NCI-H82 (cell line): ENCODE results near the gene SELENBP1.

ENCODE experiments used
- DNase-seq: peaks from one replicate; lab custom pipeline; 2025; lab: John Stamatoyannopoulos, UW

The SELENBP1 gene

DNA sequence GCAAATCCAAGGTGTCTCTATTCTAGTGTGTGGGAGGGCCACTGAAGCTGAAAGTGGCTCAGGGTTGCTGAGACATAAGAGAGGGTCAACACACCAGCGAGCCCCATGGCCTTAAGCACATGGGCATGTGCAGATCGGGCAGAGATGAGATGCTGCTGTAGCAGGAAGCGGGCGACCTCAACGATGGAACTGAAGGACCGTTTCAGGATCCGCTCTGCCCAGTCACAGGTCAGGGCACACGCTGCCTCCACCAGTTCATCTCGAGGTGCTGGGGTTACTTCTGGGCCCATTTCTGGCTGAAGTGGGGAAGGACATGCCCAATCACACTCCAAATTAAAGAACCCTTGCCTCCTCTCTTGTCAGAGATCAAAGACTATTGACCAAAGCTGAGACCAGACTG, 28.9 kb downstream of the SELENBP1 start:
- DNase-seq: no peak

- DNase-seq: no peak
Observed at GRCh38 chr1:151342569-151342968, 29.9 kb downstream of the SELENBP1 start.

DNA sequence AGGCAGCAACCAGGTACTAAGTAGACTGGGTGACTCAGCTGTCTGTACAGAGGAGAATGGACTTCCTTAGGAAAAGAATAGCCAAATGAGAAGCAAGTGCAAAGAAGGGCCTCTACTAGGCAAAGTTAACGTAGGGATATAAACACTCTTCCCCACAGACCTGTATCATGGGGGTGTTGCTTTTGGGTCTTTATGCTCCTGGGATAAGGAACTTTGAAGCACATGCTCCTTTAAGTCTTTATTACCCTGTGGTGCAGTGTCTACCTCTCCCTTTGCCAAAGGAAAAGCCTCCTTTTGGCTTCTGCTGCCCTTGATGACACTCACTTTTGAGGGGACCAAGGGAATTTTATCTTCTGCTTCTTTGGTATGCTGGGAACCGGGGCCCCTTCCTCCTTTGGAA, 30.5 kb downstream of the SELENBP1 start:
- DNase-seq: no peak

GRCh38 chr1:151340870-151341754, 31.4 kb downstream of the SELENBP1 start:
- peak; percentile 96 for DNase-seq

DNA sequence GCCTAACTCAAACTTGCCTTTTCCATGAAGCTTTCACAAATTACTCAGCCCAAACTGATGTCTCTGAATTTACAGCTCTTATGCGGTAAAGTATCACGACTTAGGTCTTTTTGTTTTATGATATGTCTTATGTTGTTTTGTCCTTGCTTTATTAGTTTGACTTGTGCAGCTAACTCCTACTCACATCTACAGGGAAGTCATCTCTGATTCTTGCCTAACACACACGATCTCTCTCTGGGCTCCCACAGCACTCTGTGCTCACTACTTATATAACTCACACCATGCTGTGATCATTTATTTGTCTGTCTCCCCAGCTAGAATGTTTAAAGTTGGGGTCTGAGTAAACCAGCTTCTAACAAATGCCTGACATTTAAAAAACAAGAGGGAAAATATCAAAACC, 35.9 kb downstream of the SELENBP1 start:
- DNase-seq: no peak

DNA sequence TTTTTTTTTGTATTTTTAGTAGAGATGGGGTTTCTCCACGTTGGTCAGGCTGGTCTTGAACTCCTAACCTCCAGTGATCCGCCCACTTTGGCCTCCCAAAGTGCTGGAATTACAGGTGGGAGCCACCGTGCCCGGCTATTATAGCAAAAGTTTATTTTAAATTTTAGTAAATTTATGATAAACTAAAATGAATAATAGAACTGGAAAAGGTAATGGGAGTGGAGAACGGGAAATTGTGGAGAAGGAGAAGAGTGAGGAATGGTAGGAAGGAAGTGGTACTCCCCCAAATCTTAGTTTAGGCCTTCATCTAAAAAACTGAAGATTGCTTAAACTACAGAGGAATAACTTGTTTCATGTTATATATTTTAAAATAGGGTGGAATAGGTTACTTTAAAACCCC, 37.7 kb downstream of the SELENBP1 start:
- DNase-seq: no peak

DNA sequence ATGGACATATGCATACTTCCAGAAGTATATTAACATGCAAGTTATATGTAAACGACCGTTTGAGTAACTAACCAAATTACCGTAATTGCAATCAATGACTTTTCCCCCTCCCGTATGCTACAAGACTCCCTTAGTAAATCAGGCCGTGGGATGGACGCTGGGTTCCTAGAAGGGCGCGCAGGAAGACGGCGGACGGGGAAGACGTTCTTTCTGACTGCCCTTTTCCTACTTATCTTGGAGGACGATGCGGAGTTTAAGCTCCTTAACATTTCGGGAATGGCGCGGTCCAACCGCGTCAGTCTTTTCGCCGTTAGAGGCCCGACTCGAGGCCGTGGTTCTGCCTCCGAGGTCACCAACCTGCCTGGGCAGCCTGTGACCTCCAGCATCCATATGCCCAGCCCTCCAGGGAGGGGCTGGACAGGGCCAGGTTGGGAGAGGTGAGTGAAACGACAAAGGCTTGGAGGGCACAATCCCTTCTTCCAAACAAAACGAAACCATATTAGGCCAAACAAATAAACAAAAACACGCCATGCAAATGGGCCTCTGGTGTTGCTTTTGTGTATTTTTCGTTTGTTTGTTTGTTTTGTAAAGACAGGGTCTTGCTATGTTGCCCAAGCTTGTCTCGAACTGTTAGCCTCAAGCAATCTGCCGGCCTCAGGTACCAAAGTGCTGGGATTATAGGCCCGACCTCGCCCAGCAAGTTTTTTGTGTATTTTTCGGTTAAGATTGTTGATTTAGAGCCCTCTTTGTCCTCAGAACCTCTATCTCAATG, 44.4 kb downstream of the SELENBP1 start:
- peak; percentile 88 for DNase-seq

- peak; percentile 100 for DNase-seq
Observed at GRCh38 chr1:151327223-151327902, 45.1 kb downstream of the SELENBP1 start, which contains the start of gene PI4KB. Gene PI4KB, minus strand, starts transcription at chr1:151327416. Its CDS starts 10,935 bp downstream, at chr1:151316481.

- peak; percentile 66 for DNase-seq
Observed at GRCh38 chr1:151326619-151327222, 45.8 kb downstream of the SELENBP1 start.

DNA sequence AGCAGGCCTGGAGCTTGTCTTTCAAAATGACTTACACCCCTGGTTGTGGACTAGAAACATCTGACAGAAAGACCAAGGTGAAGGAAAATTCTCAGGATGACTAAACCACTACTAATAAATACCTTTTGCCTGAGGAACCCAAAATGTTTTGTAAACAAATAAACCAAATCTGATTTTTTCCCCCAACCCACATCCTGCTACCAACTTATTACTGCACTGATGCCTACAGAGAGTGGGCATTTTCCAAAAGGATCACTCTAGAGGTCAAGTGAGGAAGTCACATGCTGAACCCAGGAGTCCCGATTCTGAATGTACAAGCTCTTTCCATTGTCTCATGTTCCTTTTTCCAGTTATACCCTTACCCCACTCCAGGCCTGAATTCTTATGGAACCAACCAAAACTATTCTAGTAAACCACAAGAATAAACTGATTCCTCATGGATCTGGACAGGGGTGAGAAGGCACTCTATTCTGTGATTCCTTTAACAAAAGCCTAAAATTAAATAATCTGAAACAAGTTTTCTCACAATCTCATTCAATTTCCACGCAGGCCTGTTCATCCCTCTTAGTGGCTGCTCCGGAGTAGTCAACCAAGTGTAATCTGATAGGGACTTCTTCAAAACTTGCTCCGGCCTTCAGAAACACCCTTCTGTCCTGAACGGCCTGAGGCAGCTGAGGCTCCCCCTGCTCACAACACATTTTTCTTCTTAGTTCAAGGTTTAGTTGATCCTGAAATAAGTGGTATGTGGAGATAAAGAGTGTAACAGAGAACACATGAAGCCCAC, 46.7 kb downstream of the SELENBP1 start:
- DNase-seq: no peak

- DNase-seq: no peak
Observed at GRCh38 chr1:151325231-151325630, 47.3 kb downstream of the SELENBP1 start.

GRCh38 chr1:151324390-151324930, 48.0 kb downstream of the SELENBP1 start:
- DNase-seq: no peak

- DNase-seq: no peak
Observed at GRCh38 chr1:151318975-151319374, 53.5 kb downstream of the SELENBP1 start.

DNA sequence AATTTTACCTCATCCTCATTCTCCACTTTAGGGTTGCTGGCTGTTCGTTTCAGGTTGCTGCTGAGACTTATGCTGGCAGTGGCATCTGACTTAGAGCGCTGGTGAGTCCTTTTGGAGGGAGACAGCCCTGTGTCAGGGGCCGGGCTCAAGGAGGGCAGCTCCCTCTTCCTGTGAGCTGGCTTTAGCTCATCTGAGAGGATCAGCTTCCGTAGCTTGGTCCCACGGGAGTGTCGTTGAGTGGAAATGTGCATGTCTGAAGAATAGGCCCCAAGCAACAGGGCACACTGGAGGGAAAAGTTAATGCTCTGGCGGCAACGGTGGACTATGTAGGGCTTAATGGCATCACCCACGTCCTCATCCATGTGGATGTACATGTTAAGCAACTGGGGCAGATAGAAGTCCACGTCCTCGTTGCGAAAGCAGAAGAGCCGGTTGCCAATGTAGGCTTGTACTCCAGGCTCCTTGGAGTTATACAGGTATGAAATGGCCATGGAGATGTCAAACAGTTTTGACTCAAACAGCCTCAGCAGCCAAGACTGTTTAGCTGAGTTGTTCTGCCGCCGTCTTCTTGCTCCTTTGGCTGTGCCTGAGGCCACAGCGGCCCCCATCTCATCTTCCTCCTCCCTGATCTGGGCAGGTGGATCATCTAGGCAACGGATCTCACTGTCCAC, 56.8 kb downstream of the SELENBP1 start:
- no peak for DNase-seq
